ENCODE results near the gene RERE. TPM values are rescaled to one million over a fixed set of nuclear protein-coding genes. Genes with fewer than 3 reads are reported as not detected.
A peak's percentile ranks its signal among the peaks of the same experiment; 100 is the strongest.

Gene RERE
- total RNA-seq, 4 donors from 2014 or later, result 51.2 to 1,226 (median 253) TPM

DNA sequence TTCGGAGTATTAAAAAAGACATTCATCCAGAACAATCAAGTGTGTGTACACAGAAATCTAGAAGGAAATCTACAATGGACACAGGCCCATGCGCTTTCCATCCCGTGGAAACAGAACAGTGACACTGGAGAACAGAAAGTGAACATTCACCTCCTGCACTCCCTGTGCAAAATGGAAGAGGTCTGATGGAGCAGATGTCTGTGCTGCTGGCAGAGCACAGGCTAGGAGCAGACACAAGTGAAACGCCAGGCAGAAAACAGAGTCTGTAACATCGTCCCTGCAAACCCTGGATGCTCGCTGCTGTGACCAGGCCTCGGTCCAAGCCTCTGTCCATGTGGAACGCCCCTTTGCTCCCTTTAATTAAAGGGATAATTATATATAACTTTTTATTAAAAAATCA lies 463.4 kb downstream of the RERE start:
- Histone ChIP-seq H3K4me3 (no peak overlapping the region), H3K9me3 (no peaks in the 10 kb centered on the region), H3K27me3 (no peaks in the 10 kb centered on the region), H3K27ac (peak overlapping the region; percentile 70 to 76), H3K36me3 (no peaks in the 10 kb centered on the region), H3K4me1 (no peaks in the 10 kb centered on the region)
- intact Hi-C loops (cut with DNase I; ENCODE audit: low total_unique reads), result no loop called here
- no peak for DNase-seq
- no peak for TF ChIP-seq POLR2A (IDR thresholded peaks at IDR 0.05)
- TF ChIP-seq, protein P1, sequence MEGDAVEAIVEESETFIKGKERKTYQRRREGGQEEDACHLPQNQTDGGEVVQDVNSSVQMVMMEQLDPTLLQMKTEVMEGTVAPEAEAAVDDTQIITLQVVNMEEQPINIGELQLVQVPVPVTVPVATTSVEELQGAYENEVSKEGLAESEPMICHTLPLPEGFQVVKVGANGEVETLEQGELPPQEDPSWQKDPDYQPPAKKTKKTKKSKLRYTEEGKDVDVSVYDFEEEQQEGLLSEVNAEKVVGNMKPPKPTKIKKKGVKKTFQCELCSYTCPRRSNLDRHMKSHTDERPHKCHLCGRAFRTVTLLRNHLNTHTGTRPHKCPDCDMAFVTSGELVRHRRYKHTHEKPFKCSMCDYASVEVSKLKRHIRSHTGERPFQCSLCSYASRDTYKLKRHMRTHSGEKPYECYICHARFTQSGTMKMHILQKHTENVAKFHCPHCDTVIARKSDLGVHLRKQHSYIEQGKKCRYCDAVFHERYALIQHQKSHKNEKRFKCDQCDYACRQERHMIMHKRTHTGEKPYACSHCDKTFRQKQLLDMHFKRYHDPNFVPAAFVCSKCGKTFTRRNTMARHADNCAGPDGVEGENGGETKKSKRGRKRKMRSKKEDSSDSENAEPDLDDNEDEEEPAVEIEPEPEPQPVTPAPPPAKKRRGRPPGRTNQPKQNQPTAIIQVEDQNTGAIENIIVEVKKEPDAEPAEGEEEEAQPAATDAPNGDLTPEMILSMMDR (IDR thresholded peaks at IDR 0.05), result no peak

DNA sequence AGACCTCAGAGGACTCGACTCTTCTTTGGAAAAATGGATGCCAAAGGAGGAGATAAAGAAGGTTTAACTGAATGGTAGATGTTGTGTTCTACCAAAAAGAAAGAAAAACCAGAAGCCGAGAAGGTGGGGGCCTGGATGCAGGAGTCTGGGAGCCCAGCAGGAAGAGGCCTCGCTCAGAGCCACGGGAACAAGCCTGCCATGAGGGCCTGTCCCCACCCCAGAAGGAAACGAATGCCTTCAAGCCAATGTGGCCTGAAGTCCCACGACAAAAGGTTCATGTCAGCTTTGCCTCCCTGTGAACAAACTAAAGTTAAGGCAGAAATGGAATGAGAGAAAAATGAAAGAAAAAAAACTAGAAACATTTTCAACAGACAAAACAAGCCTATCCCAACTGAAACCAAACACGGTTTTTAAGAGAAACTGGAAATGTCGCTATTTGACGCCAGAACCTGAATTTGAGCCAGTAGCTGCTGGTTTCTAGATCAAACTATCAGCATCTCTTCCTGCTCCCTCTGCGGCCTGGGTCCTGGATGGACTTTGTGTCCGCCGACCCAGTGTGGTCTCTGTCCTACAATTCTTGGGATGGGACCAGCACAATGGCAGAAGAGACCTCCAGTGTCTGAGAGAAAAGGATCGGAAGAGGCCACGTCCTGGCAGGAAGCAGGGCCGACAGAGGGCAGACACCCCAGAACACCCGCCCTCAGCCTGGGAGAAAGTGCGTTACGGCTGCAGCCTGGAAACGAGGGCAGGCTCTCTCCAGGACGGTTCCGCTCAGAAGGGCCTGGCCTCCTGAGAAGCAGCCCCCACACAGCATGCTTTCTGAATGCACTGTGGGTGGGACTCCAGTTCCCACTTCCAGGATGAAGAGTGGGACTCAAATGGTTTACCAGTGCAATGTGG lies 464.3 kb downstream of the RERE start:
- H3K4me1 ChIP-seq, result no peaks in the 10 kb centered on the region
- H3K36me3 ChIP-seq, result no peaks in the 10 kb centered on the region
- H3K4me3 ChIP-seq, result no peak overlapping the region
- TF ChIP-seq, protein P1 (IDR thresholded peaks at IDR 0.05), result no peak
- TF ChIP-seq POLR2A (IDR thresholded peaks at IDR 0.05), result no peak
- intact Hi-C loops (cut with DNase I; ENCODE audit: low total_unique reads), result no loop called here
- H3K9me3 ChIP-seq, result no peaks in the 10 kb centered on the region
- H3K27ac ChIP-seq, result peak overlapping the region; percentile 70 to 76
- DNase-seq, result peak; percentile 28 to 33
- no peaks in the 10 kb centered on the region for H3K27me3 ChIP-seq

DNA sequence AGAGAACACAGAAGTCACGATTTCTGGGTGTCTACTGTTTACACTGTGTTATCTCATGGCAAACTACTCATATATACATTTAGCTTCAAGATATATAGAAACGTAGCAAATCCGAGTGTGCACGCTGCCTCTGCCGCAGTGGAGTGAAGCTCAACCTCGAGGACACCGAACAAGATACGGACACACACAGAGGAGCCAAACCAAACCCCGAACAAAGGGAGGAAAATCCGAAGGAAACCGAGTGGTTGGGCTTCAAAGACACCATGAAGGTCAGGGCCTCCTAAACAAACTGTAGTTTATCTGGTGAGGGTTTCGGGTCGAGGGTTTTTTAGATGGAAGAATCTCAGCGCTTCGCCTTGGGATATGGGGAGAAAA lies 465.0 kb downstream of the RERE start:
- peak; percentile 9 to 14 for DNase-seq
- Histone ChIP-seq H3K27me3 (no peaks in the 10 kb centered on the region), H3K4me3 (no peak overlapping the region), H3K27ac (peak overlapping the region; percentile 70 to 76), H3K4me1 (no peaks in the 10 kb centered on the region), H3K9me3 (no peaks in the 10 kb centered on the region), H3K36me3 (no peaks in the 10 kb centered on the region)
- TF ChIP-seq, protein P1 (IDR thresholded peaks at IDR 0.05), result no peak
- TF ChIP-seq POLR2A (IDR thresholded peaks at IDR 0.05), result no peak
- intact Hi-C loops (cut with DNase I; ENCODE audit: low total_unique reads), result no loop called here

DNA sequence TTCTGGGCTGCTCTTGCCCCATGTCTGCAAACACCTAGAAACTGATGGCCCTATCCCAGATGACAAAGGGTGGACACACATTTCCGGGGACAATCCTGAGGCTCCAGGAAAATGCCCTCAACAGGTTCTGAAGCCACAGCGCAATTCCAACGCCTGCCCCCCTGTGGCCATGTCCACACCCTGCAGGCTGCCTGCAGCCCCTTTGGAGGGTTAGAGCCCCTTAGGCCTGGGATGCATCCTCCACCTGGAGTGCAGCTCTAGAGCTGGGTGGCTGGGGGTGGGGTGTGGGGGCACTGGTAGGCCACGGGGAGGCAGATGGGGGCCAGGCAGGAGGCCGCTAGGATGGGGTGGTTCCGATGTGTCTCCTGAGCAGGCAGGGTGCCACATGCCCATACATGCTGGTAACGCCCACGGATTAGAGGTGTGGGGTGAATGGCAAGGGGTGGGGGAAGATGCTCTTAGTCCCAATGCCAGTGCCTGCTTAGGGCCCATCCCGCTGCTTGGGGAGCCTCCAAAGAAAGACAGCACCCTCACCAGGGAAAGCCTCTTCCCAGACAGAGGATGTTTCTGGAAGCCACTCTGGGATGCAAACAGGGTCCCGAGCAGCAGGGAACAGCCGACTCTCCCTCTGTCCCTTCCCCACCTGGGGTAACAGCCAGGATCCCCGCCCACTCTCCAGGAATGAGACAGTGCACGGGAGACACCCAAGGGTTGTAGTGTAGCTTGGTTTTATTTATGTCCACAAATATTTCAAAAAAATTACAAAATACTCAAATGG lies 465.6 kb downstream of the RERE start:
- TF ChIP-seq POLR2A (IDR thresholded peaks at IDR 0.05), result no peak
- TF ChIP-seq, protein P1 (IDR thresholded peaks at IDR 0.05), result peak; percentile 46 to 64 (median 49)
- no peaks in the 10 kb centered on the region for H3K27me3 ChIP-seq
- no peaks in the 10 kb centered on the region for H3K36me3 ChIP-seq
- peak overlapping the region; percentile 70 to 76 for H3K27ac ChIP-seq
- H3K4me1 ChIP-seq, result no peaks in the 10 kb centered on the region
- DNase-seq, result peak; percentile 34 to 35
- no peak overlapping the region for H3K4me3 ChIP-seq
- intact Hi-C loops (cut with DNase I; ENCODE audit: low total_unique reads), result no loop called here
- no peaks in the 10 kb centered on the region for H3K9me3 ChIP-seq

Measured in uterus (tissue), 4 donors.